T-cell (primary cell): ENCODE measurements around the gene NXPH2. TPM values are rescaled to one million over a fixed set of nuclear protein-coding genes. Genes with fewer than 3 reads are reported as not detected.

Experiments
- ATAC-seq, 4 experiments: fragments of 200-7000 bp in 3 of 4; fragments of 150-1000 bp in 1 of 4; cut with Tn5 transposase; replicated peaks in 1 of 4; 1 replicate in 3 of 4; 2 replicates in 1 of 4; pipeline ENCODE4 v1.10.0; 2021; ENCODE audit warnings: moderate library complexity in 3 of 4, mild to moderate bottlenecking in 2 of 4, moderate number of reproducible peaks in 1 of 4
- CTCF ChIA-PET, 2 donors: fragments of 300-600 bp; sonication (Branson Sonifier 250); formaldehyde crosslinking; loops; one replicate each; lab custom pipeline; 2022; ENCODE audit warnings: antibody characterized with exemption in 2 of 2; lab: Charles Lee
- POLR2A ChIA-PET, 2 donors: fragments of 300-600 bp; sonication (Branson Sonifier 250); formaldehyde crosslinking; loops; one replicate each; lab custom pipeline; 2022; ENCODE audit warnings: antibody characterized with exemption in 2 of 2; lab: Charles Lee
- DNase-seq, 35 experiments: peaks; one replicate each; pipeline versions ENCODE4 v3.0.0 to v3.0.0-alpha.2; 2013 to 2023
- H3K27ac ChIP-seq: one replicate; pipeline ENCODE4 v1.5.1; 2013; ENCODE audit warnings: low read length
- H3K27me3 ChIP-seq, 2 experiments: replicated peaks in 1 of 2; 1 replicate in 1 of 2; 2 replicates in 1 of 2; pipeline versions ENCODE4 v1.6.1 to v1.7.0; 2013; ENCODE audit warnings: low read length in 1 of 2, mixed read lengths in 1 of 2; ENCODE audit not compliant: control insufficient read depth in 2 of 2, insufficient read depth in 2 of 2; ENCODE audit errors: extremely low read depth in 1 of 2
- H3K36me3 ChIP-seq, 2 donors: 1 replicate in 1 of 2; 2 replicates in 1 of 2; pipeline versions ENCODE4 v1.6.1 to v1.7.0; 2013; ENCODE audit warnings: low read length in 1 of 2; ENCODE audit not compliant: control insufficient read depth in 2 of 2, insufficient read depth in 1 of 2; ENCODE audit errors: extremely low read depth in 1 of 2
- H3K4me1 ChIP-seq, 2 experiments: 1 replicate in 1 of 2; 2 replicates in 1 of 2; pipeline versions ENCODE4 v1.6.1 to v1.7.0; 2013; ENCODE audit warnings: low read length in 2 of 2, mixed read lengths in 1 of 2; ENCODE audit not compliant: insufficient read depth in 2 of 2, control insufficient read depth in 1 of 2; ENCODE audit errors: extremely low read depth in 1 of 2
- H3K4me3 ChIP-seq, 2 donors: 1 replicate in 1 of 2; 2 replicates in 1 of 2; pipeline versions ENCODE4 v1.5.1 to v1.7.0; 2013; ENCODE audit warnings: mild to moderate bottlenecking in 2 of 2, low read length in 1 of 2, moderate library complexity in 1 of 2; ENCODE audit not compliant: control insufficient read depth in 1 of 2; ENCODE audit errors: extremely low read depth in 1 of 2
- H3K9me3 ChIP-seq: 2 replicates; pipeline ENCODE4 v1.7.0; 2013
- H3K27ac Mint-ChIP-seq, 2 donors: one replicate each; pipeline ENCODE4 v1.8.0; 2020 to 2021; ENCODE audit warnings: mild to moderate bottlenecking in 2 of 2, mixed read lengths in 2 of 2
- H3K27me3 Mint-ChIP-seq, 2 donors: one replicate each; pipeline ENCODE4 v1.8.0; 2021 to 2022; ENCODE audit warnings: mixed read lengths in 2 of 2
- H3K36me3 Mint-ChIP-seq: one replicate; pipeline ENCODE4 v1.8.0; 2021; ENCODE audit warnings: mixed read lengths
- H3K4me1 Mint-ChIP-seq, 3 donors: one replicate each; pipeline ENCODE4 v1.8.0; 2020 to 2022; ENCODE audit warnings: mixed read lengths in 3 of 3, mild to moderate bottlenecking in 1 of 3
- H3K4me3 Mint-ChIP-seq, 3 donors: one replicate each; pipeline ENCODE4 v1.8.0; 2020 to 2022; ENCODE audit warnings: mild to moderate bottlenecking in 3 of 3, mixed read lengths in 3 of 3, moderate library complexity in 3 of 3
- H3K9me3 Mint-ChIP-seq, 3 donors: one replicate each; pipeline ENCODE4 v1.8.0; 2020 to 2022; ENCODE audit warnings: mixed read lengths in 3 of 3
- WGBS: methylation state at CpG from one replicate; pipeline ENCODE4 v1.1.5; 2013; ENCODE audit warnings: missing lambda C conversion rate; ENCODE audit not compliant: insufficient coverage; 5-methylcytosine and 5-hydroxymethylcytosine counted together
- total RNA-seq, 35 experiments: library from RNA in 6 of 35; stranded (reverse) in 6 of 35; fragments of 120-200 nt in 1 of 35; gene quantifications; one replicate each; pipeline versions ENCODE4 v1.2.1 to v1.2.4 and lab custom pipeline; 2013 to 2026

The NXPH2 gene
- total RNA-seq, 5 donors from 2014 or later (not counting 1 experiment from before 2014, with no cell fraction given) = not detected

GRCh38 chr2:138665937-138666336, 114.3 kb downstream of the NXPH2 start:
- H3K9me3 ChIP-seq = no peaks in the 10 kb centered on the region
- Mint-ChIP-seq H3K4me3 (no peak overlapping the region), H3K27me3 (peaks cover 6 to 9% of the 10 kb centered on the region in 2 donors), H3K9me3 (no peaks in the 10 kb centered on the region), H3K4me1 (no peaks in the 10 kb centered on the region), H3K27ac (no peak overlapping the region), H3K36me3 (no peaks in the 10 kb centered on the region)
- H3K27ac ChIP-seq = no peak overlapping the region
- CTCF ChIA-PET = interaction anchor here in 1 of 2 donors (0.7 kb wide), 1 partner anchor 1871 kb away, joined by 3 read pairs; no protein-coding TSS in a partner anchor
- no peaks in the 10 kb centered on the region for H3K4me1 ChIP-seq
- ATAC-seq (no peak), DNase-seq (no peak)
- POLR2A ChIA-PET = no interaction called here
- no CpG with 5 or more reads among the region's 2 CpGs for WGBS
- H3K4me3 ChIP-seq = no peak overlapping the region
- H3K27me3 ChIP-seq = no peaks in the 10 kb centered on the region
- H3K36me3 ChIP-seq = no peaks in the 10 kb centered on the region

GRCh38 chr2:138658187-138658894, 121.8 kb downstream of the NXPH2 start:
- Mint-ChIP-seq H3K4me3 (no peak overlapping the region), H3K27me3 (peaks cover 4 to 5% of the 10 kb centered on the region in 2 donors), H3K36me3 (no peaks in the 10 kb centered on the region), H3K9me3 (peaks cover 0 to 7% (median 0%) of the 10 kb centered on the region in 3 donors), H3K27ac (no peak overlapping the region), H3K4me1 (peaks cover 0 to 6% (median 0%) of the 10 kb centered on the region in 3 donors)
- ATAC-seq (no peak), DNase-seq (no peak)
- no CpG with 5 or more reads among the region's 3 CpGs for WGBS
- Histone ChIP-seq H3K9me3 (no peaks in the 10 kb centered on the region), H3K4me3 (no peak overlapping the region), H3K4me1 (no peaks in the 10 kb centered on the region), H3K27me3 (no peaks in the 10 kb centered on the region), H3K36me3 (no peaks in the 10 kb centered on the region), H3K27ac (no peak overlapping the region)
- ChIA-PET POLR2A (no interaction called here), CTCF (no interaction called here)

- no peaks in the 10 kb centered on the region for H3K4me1 ChIP-seq
- DNase-seq (no peak), ATAC-seq (no peak)
- H3K4me3 ChIP-seq = no peak overlapping the region
- Mint-ChIP-seq H3K27me3 (no peaks in the 10 kb centered on the region), H3K4me1 (peaks cover 0 to 6% (median 0%) of the 10 kb centered on the region in 3 donors), H3K36me3 (no peaks in the 10 kb centered on the region), H3K4me3 (no peak overlapping the region), H3K9me3 (peaks cover 0 to 7% (median 0%) of the 10 kb centered on the region in 3 donors), H3K27ac (no peak overlapping the region)
- H3K36me3 ChIP-seq = no peaks in the 10 kb centered on the region
- ChIA-PET CTCF (no interaction called here), POLR2A (no interaction called here)
- no peaks in the 10 kb centered on the region for H3K9me3 ChIP-seq
- H3K27me3 ChIP-seq = no peaks in the 10 kb centered on the region
- 72% methylated on average over 4 of the region's 4 CpGs for WGBS
- H3K27ac ChIP-seq = no peak overlapping the region
Observed at GRCh38 chr2:138654146-138654545, 126.0 kb downstream of the NXPH2 start.

GRCh38 chr2:138652378-138652777, 127.8 kb downstream of the NXPH2 start:
- H3K4me3 Mint-ChIP-seq = no peak overlapping the region
- no peaks in the 10 kb centered on the region for H3K27me3 ChIP-seq
- ATAC-seq = no peak
- H3K27ac ChIP-seq = no peak overlapping the region
- H3K9me3 ChIP-seq = no peaks in the 10 kb centered on the region
- H3K4me1 ChIP-seq = no peaks in the 10 kb centered on the region
- H3K36me3 Mint-ChIP-seq = no peaks in the 10 kb centered on the region
- peaks cover 0 to 7% (median 0%) of the 10 kb centered on the region in 3 donors for H3K9me3 Mint-ChIP-seq
- CTCF ChIA-PET = no interaction called here
- H3K27ac Mint-ChIP-seq = no peak overlapping the region
- peaks cover 0 to 6% (median 0%) of the 10 kb centered on the region in 3 donors for H3K4me1 Mint-ChIP-seq
- DNase-seq = no peak
- no peaks in the 10 kb centered on the region for H3K27me3 Mint-ChIP-seq
- WGBS = 79% methylated on average over 2 of the region's 5 CpGs
- no peaks in the 10 kb centered on the region for H3K36me3 ChIP-seq
- POLR2A ChIA-PET = no interaction called here
- no peak overlapping the region for H3K4me3 ChIP-seq

GRCh38 chr2:138649571-138649970, 130.6 kb downstream of the NXPH2 start:
- Histone ChIP-seq H3K4me3 (no peak overlapping the region), H3K36me3 (no peaks in the 10 kb centered on the region), H3K4me1 (no peaks in the 10 kb centered on the region), H3K9me3 (no peaks in the 10 kb centered on the region), H3K27me3 (no peaks in the 10 kb centered on the region), H3K27ac (no peak overlapping the region)
- Mint-ChIP-seq H3K9me3 (peaks cover 0 to 7% (median 0%) of the 10 kb centered on the region in 3 donors), H3K4me3 (no peak overlapping the region), H3K27ac (no peak overlapping the region), H3K4me1 (peaks cover 0 to 6% (median 0%) of the 10 kb centered on the region in 3 donors), H3K27me3 (no peaks in the 10 kb centered on the region), H3K36me3 (no peaks in the 10 kb centered on the region)
- DNase-seq (no peak), ATAC-seq (no peak)
- WGBS = 38% methylated on average over 1 of the region's 1 CpG
- CTCF ChIA-PET = no interaction called here
- POLR2A ChIA-PET = interaction anchor here (0.5 to 0.8 kb wide), 2 partner anchors 154 to 518 kb away, joined by 3 to 6 read pairs; no protein-coding TSS in a partner anchor

GRCh38 chr2:138648606-138649005, 131.6 kb downstream of the NXPH2 start:
- ChIA-PET POLR2A (interaction anchor here in 1 of 2 donors (0.8 kb wide), 1 partner anchor 155 kb away, joined by 3 read pairs; no protein-coding TSS in a partner anchor), CTCF (interaction anchor here in 1 of 2 donors (0.5 kb wide), 1 partner anchor 62 kb away, joined by 3 read pairs; no protein-coding TSS in a partner anchor)

More at GRCh38 chr2:138648606-138649005, 131.6 kb downstream of the NXPH2 start:
- WGBS = 50% methylated on average over 1 of the region's 4 CpGs
- Mint-ChIP-seq H3K4me1 (no peaks in the 10 kb centered on the region), H3K9me3 (no peaks in the 10 kb centered on the region), H3K27ac (no peak overlapping the region), H3K4me3 (no peak overlapping the region), H3K36me3 (no peaks in the 10 kb centered on the region), H3K27me3 (no peaks in the 10 kb centered on the region)
- Histone ChIP-seq H3K27me3 (no peaks in the 10 kb centered on the region), H3K9me3 (no peaks in the 10 kb centered on the region), H3K4me1 (no peaks in the 10 kb centered on the region), H3K36me3 (no peaks in the 10 kb centered on the region), H3K4me3 (no peak overlapping the region), H3K27ac (no peak overlapping the region)
- ATAC-seq = no peak
- DNase-seq = no peak
